Astrocyte (in vitro differentiated cells and primary cell): Measurements from ENCODE around the gene WNT16. TPM values are rescaled to one million over a fixed set of nuclear protein-coding genes. Genes with fewer than 3 reads are reported as not detected.

Source experiments
- DNase-seq: peaks from one replicate; pipeline ENCODE4 v3.0.0-alpha.2; 2010; ENCODE audit warnings: low read depth
- FAIRE-seq: peaks from 2 replicates; lab custom pipeline; 2011; peaks lifted over from hg19 to GRCh38; lab: Jason Lieb, UNC
- H2AFZ ChIP-seq: 2 replicates; pipeline ENCODE4 v1.6.0; 2012; ENCODE audit warnings: low read depth, low read length, inconsistent platforms
- H3K27ac ChIP-seq: 2 replicates; pipeline ENCODE4 v1.5.1; 2011; ENCODE audit warnings: low read depth, low read length, inconsistent platforms
- H3K27me3 ChIP-seq: 2 replicates; pipeline ENCODE4 v1.6.0; 2011; ENCODE audit warnings: low read length, inconsistent platforms; ENCODE audit not compliant: insufficient read depth
- H3K36me3 ChIP-seq: 2 replicates; pipeline ENCODE4 v1.5.1; 2011; ENCODE audit warnings: low read length, inconsistent platforms; ENCODE audit not compliant: insufficient read depth
- H3K4me1 ChIP-seq: 2 replicates; pipeline ENCODE4 v1.5.1; 2011; ENCODE audit warnings: low read length, inconsistent platforms; ENCODE audit not compliant: insufficient read depth
- H3K4me2 ChIP-seq: 2 replicates; pipeline ENCODE4 v1.6.0; 2012; ENCODE audit warnings: low read length, inconsistent platforms
- H3K4me3 ChIP-seq: 2 replicates; pipeline ENCODE4 v1.5.1; 2011; ENCODE audit warnings: low read depth, mild to moderate bottlenecking, low read length, inconsistent platforms; ENCODE audit not compliant: insufficient read depth
- H3K79me2 ChIP-seq: 2 replicates; pipeline ENCODE4 v1.6.0; 2012; ENCODE audit warnings: mild to moderate bottlenecking, low read length, inconsistent platforms; ENCODE audit not compliant: insufficient read depth
- H3K9ac ChIP-seq: 2 replicates; pipeline ENCODE4 v1.6.0; 2012; ENCODE audit warnings: mild to moderate bottlenecking, low read length, inconsistent platforms
- H3K9me3 ChIP-seq: 2 replicates; pipeline ENCODE4 v1.5.1; 2012; ENCODE audit warnings: low read depth, mild to moderate bottlenecking, low read length, inconsistent platforms; ENCODE audit not compliant: insufficient read depth
- H4K20me1 ChIP-seq: 2 replicates; pipeline ENCODE4 v1.6.0; 2012; ENCODE audit warnings: low read length, inconsistent platforms; ENCODE audit not compliant: insufficient read depth
- H3K27ac Mint-ChIP-seq: one replicate; pipeline ENCODE4 v1.8.0; 2021; ENCODE audit warnings: mild to moderate bottlenecking, mixed read lengths; ENCODE audit not compliant: unreplicated experiment
- H3K27me3 Mint-ChIP-seq: one replicate; pipeline ENCODE4 v1.8.0; 2021; ENCODE audit warnings: low read depth, mixed read lengths; ENCODE audit not compliant: unreplicated experiment
- H3K36me3 Mint-ChIP-seq: one replicate; pipeline ENCODE4 v1.8.0; 2021; ENCODE audit warnings: low read depth, mixed read lengths; ENCODE audit not compliant: unreplicated experiment
- H3K4me1 Mint-ChIP-seq: one replicate; pipeline ENCODE4 v1.8.0; 2021; ENCODE audit warnings: low read depth, mixed read lengths; ENCODE audit not compliant: unreplicated experiment
- H3K4me3 Mint-ChIP-seq: one replicate; pipeline ENCODE4 v1.8.0; 2021; ENCODE audit warnings: mild to moderate bottlenecking, moderate library complexity, mixed read lengths; ENCODE audit not compliant: unreplicated experiment
- H3K9me3 Mint-ChIP-seq: one replicate; pipeline ENCODE4 v1.8.0; 2021; ENCODE audit warnings: mild to moderate bottlenecking, mixed read lengths; ENCODE audit not compliant: unreplicated experiment
- CTCF ChIP-seq: IDR thresholded peaks from 2 replicates; pipeline ENCODE4 v1.5.1; 2011; ENCODE audit warnings: low read depth, mild to moderate bottlenecking, inconsistent platforms, low read length, moderate library complexity; ENCODE audit not compliant: insufficient read depth
- EZH2 ChIP-seq: IDR thresholded peaks from 2 replicates; pipeline ENCODE4 v1.6.1; 2012; ENCODE audit warnings: mild to moderate bottlenecking, low read length, inconsistent platforms; ENCODE audit not compliant: insufficient read depth
- total RNA-seq: library from RNA; stranded (reverse); gene quantifications from 2 replicates; pipeline ENCODE4 v1.2.1, GENCODE V29; 2021

WNT16 gene
- total RNA-seq, 1 donor from 2014 or later = 0.07 TPM

- no peak overlapping the region for H3K9ac ChIP-seq
- Mint-ChIP-seq H3K27me3 (no peaks in the 10 kb centered on the region), H3K27ac (no peak overlapping the region), H3K4me1 (peaks cover 22% of the 10 kb centered on the region), H3K4me3 (no peak overlapping the region), H3K9me3 (peaks cover 18% of the 10 kb centered on the region), H3K36me3 (peaks cover 12% of the 10 kb centered on the region)
- H3K4me1 ChIP-seq = peaks cover 13% of the 10 kb centered on the region
- H3K9me3 ChIP-seq = peaks cover 8% of the 10 kb centered on the region
- no peak overlapping the region for H3K27ac ChIP-seq
- no peaks in the 10 kb centered on the region for H4K20me1 ChIP-seq
- H3K27me3 ChIP-seq = no peaks in the 10 kb centered on the region
- FAIRE-seq = peak; percentile 43
- H3K36me3 ChIP-seq = no peaks in the 10 kb centered on the region
- H2AFZ ChIP-seq = no peak overlapping the region
- H3K4me2 ChIP-seq = no peak overlapping the region
- H3K79me2 ChIP-seq = no peaks in the 10 kb centered on the region
- no peak for DNase-seq
- no peak overlapping the region for H3K4me3 ChIP-seq
- TF ChIP-seq EZH2 (no peak), CTCF (no peak)
Measured at GRCh38 chr7:121285066-121285667, 43.6 kb upstream of the WNT16 start.

- no peak for FAIRE-seq
- Mint-ChIP-seq H3K4me3 (no peak overlapping the region), H3K27me3 (no peaks in the 10 kb centered on the region), H3K9me3 (peaks cover 18% of the 10 kb centered on the region), H3K27ac (peak overlapping the region; percentile 56), H3K4me1 (peaks cover 16% of the 10 kb centered on the region), H3K36me3 (peaks cover 12% of the 10 kb centered on the region)
- H3K27ac ChIP-seq = no peak overlapping the region
- H3K4me3 ChIP-seq = no peak overlapping the region
- H3K4me1 ChIP-seq = peaks cover 13% of the 10 kb centered on the region
- no peaks in the 10 kb centered on the region for H4K20me1 ChIP-seq
- H3K4me2 ChIP-seq = no peak overlapping the region
- no peaks in the 10 kb centered on the region for H3K27me3 ChIP-seq
- no peak overlapping the region for H3K9ac ChIP-seq
- no peaks in the 10 kb centered on the region for H3K36me3 ChIP-seq
- H3K9me3 ChIP-seq = peaks cover 8% of the 10 kb centered on the region
- no peak for TF ChIP-seq CTCF
- TF ChIP-seq EZH2 = no peak
- no peaks in the 10 kb centered on the region for H3K79me2 ChIP-seq
- no peak overlapping the region for H2AFZ ChIP-seq
- DNase-seq = no peak
Measured at GRCh38 chr7:121286186-121286585, 42.6 kb upstream of the WNT16 start.
